Muscle of back (tissue), 11 donors: ENCODE results near the gene VPS54. TPM values are rescaled to one million over a fixed set of nuclear protein-coding genes. Genes with fewer than 3 reads are reported as not detected.

Source experiments
- DNase-seq, 3 donors: peaks; one replicate each; pipeline versions ENCODE4 v3.0.0 to v3.0.0-alpha.2; 2013
- polyA plus RNA-seq, 10 donors: library from polyadenylated mRNA; unstranded; fragments of 120-200 nt; gene quantifications; one replicate each; pipeline ENCODE4 v1.2.1, GENCODE V29; 2013; ENCODE audit not compliant: insufficient read length in 10 of 10

VPS54 gene
- polyA plus RNA-seq, 10 donors, result 19.8 to 30.6 (median 27.9) TPM

DNA sequence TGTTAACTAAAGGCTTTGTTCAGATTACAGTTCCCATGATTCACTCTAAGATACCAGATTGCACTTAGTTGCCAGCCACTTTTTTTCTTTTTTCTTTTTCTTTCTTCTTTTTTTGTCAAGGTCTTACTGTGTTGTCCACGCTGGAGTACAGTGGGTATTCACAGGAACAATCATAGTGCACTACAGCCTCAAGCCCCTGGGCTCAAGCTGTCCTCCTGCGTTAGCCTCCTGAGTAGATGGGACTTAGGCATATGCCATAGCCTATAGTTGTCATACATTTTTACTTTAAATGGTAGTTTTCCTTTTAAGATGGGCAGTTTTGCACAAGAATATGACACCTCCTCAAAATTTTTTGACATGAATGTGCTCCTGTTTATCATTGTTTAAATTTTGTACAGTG lies 175.4 kb downstream of the VPS54 start:
- DNase-seq, result no peak

DNA sequence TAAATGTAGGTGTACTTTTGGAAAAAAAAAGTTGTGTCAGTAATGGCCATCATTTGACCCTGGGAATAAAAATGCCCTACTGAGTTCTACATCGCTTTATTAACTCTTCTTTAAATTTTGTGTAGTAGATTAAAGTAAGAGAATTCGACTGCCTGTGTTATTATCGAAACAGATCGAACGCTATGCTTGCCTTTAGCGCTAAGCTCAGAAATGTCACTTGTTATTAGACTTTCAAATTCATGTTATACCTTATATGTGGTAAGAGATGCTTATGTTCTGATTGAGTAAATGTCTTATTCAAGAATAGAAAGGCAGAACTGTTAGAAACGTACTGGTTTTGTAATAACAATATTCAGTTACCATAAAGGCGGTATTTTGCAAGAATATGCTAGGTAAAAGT lies 176.1 kb downstream of the VPS54 start:
- peak in 1 of 3 donors; percentile 31 for DNase-seq

DNA sequence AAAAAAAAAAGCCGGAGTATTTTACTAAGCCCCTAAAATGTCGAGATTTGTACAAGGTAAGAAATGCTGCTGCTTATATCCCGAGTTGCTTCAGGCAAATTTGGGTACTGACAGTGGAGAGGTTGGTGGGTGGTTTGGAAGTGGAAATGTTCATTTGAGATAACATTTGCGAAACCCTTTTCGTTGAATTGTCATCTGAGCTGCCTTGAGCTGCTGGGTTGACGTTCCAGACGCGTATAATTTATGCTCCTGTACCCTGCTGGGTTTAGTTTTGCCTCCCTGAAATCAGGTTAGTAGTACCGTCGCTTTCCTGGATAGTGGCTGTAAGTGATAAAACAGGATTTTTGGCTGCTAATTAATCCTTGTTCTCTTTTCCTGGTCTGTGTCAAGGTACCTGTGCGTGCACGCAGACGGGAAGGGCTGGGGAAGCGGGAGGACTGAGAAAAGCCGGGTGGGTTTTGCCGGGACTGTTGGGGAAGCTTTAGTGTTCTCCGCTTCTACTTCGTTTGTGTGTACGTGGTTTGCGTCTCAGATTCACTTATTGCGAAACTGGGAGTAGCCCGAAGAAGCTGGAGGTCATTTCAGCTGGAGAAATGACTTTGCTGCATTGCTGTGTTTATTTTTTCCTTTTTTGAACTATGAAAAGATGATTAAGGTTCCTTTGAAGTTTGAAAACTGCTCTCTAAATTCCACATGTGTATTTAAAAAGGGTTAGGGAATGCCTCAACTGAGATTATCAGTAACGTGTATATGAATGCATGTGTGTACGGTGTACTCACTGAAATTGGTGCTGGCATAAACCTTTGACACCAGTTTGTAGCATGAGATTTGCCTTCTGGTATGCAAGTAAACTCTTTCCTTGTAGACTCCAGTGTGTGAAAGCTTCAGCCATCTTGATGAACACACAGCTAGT lies 176.8 kb downstream of the VPS54 start:
- peak; percentile 47 to 80 (median 58) for DNase-seq

Other genes with a start within 250 kb of the VPS54 start
- gene UGP2, start 177.5 kb downstream of the VPS54 start, polyA plus RNA-seq, result 100 to 1,000 TPM; 231 to 438 (median 339) TPM
- 10 to 100 TPM; 13.1 to 25.3 (median 19.0) TPM for gene PELI1, start 125.0 kb upstream of the VPS54 start, polyA plus RNA-seq